Panc1 (cell line): ENCODE measurements around the gene TMEM242.

Source experiments
- POLR2AphosphoS5 ChIP-seq: IDR thresholded peaks from 2 replicates; pipeline ENCODE4 v1.6.1; 2012; ENCODE audit warnings: mild to moderate bottlenecking, low read depth, low read length, moderate library complexity
- SIN3A ChIP-seq: IDR thresholded peaks from 2 replicates; pipeline ENCODE4 v1.6.1; 2012; ENCODE audit warnings: low read depth, mild to moderate bottlenecking, low read length, moderate library complexity, borderline replicate concordance; ENCODE audit not compliant: insufficient read depth
- TF ChIP-seq, protein P1 (sequence below): fragments of 450-650 bp; IDR thresholded peaks from 2 replicates; pipeline ENCODE4 v1.5.1; 2017; ENCODE audit warnings: mild to moderate bottlenecking
- TF ChIP-seq, protein P2 (sequence below), 2 experiments: IDR thresholded peaks; 2 replicates each; pipeline ENCODE4 v1.6.1; 2011 to 2012; ENCODE audit warnings: low read depth in 2 of 2, control low read depth in 1 of 2, low read length in 1 of 2, mild to moderate bottlenecking in 1 of 2, moderate library complexity in 1 of 2; ENCODE audit not compliant: insufficient read depth in 1 of 2

DNA sequence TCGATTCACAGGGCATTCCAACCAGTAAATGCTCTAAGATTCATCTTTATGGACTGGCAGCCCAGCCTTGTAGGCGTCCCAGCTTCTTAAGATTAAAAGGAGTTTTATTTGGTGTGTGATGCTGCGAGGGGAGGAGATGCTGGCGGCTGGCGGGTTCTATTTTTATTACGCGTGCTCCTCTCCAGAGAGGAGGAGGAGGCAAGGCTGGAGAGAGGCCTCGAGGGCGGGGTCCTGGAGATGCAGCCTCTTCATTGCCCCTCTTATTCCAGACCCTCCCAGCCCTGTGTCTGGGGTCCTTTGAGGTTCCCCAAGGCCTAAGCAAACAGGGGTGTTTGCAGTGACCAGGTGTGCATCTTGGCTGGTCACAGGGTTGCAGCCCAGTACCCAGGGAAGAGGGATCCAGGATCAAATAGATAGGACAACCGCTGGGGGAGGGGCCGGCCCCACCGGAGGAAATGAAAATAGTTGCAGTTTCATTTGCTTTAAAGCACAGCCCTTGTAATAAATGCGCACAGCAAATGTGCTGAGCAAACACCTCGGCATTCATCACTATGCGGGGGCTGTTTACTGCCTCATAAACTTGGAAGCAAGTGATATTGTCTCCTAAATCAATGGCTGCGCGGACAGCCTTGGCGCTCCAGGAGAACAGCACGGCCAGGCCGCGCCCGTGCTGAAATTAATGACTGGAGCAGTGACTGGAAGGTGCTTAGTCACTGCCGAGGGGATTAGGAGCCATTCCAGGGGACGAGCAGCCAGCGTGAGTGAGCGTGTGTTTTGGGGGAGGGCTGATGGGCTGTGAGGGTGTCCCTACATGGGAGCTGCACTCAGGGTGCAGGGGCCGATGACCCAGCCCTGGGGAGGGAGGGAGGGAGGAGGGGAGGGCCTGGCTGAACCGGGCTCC, 83.0 kb downstream of the TMEM242 start:
- TF ChIP-seq, protein P1, sequence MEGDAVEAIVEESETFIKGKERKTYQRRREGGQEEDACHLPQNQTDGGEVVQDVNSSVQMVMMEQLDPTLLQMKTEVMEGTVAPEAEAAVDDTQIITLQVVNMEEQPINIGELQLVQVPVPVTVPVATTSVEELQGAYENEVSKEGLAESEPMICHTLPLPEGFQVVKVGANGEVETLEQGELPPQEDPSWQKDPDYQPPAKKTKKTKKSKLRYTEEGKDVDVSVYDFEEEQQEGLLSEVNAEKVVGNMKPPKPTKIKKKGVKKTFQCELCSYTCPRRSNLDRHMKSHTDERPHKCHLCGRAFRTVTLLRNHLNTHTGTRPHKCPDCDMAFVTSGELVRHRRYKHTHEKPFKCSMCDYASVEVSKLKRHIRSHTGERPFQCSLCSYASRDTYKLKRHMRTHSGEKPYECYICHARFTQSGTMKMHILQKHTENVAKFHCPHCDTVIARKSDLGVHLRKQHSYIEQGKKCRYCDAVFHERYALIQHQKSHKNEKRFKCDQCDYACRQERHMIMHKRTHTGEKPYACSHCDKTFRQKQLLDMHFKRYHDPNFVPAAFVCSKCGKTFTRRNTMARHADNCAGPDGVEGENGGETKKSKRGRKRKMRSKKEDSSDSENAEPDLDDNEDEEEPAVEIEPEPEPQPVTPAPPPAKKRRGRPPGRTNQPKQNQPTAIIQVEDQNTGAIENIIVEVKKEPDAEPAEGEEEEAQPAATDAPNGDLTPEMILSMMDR: no peak
- TF ChIP-seq POLR2AphosphoS5 (no peak), SIN3A (no peak)
- TF ChIP-seq, protein P2, sequence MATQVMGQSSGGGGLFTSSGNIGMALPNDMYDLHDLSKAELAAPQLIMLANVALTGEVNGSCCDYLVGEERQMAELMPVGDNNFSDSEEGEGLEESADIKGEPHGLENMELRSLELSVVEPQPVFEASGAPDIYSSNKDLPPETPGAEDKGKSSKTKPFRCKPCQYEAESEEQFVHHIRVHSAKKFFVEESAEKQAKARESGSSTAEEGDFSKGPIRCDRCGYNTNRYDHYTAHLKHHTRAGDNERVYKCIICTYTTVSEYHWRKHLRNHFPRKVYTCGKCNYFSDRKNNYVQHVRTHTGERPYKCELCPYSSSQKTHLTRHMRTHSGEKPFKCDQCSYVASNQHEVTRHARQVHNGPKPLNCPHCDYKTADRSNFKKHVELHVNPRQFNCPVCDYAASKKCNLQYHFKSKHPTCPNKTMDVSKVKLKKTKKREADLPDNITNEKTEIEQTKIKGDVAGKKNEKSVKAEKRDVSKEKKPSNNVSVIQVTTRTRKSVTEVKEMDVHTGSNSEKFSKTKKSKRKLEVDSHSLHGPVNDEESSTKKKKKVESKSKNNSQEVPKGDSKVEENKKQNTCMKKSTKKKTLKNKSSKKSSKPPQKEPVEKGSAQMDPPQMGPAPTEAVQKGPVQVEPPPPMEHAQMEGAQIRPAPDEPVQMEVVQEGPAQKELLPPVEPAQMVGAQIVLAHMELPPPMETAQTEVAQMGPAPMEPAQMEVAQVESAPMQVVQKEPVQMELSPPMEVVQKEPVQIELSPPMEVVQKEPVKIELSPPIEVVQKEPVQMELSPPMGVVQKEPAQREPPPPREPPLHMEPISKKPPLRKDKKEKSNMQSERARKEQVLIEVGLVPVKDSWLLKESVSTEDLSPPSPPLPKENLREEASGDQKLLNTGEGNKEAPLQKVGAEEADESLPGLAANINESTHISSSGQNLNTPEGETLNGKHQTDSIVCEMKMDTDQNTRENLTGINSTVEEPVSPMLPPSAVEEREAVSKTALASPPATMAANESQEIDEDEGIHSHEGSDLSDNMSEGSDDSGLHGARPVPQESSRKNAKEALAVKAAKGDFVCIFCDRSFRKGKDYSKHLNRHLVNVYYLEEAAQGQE (IDR thresholded peaks at IDR 0.05; ENCODE audit: insufficient read depth in 1 of 2, low read depth in 2 of 2, low read length in 1 of 2): no peak
